Panc1 (cell line): ENCODE data around the gene FRMPD4.

Experiments used
- POLR2AphosphoS5 ChIP-seq: IDR thresholded peaks from 2 replicates; pipeline ENCODE4 v1.6.1; 2012; ENCODE audit warnings: mild to moderate bottlenecking, low read depth, low read length, moderate library complexity
- SIN3A ChIP-seq: IDR thresholded peaks from 2 replicates; pipeline ENCODE4 v1.6.1; 2012; ENCODE audit warnings: low read depth, mild to moderate bottlenecking, low read length, moderate library complexity, borderline replicate concordance; ENCODE audit not compliant: insufficient read depth
- TF ChIP-seq, protein P1 (sequence below): fragments of 450-650 bp; IDR thresholded peaks from 2 replicates; pipeline ENCODE4 v1.5.1; 2017; ENCODE audit warnings: mild to moderate bottlenecking

DNA sequence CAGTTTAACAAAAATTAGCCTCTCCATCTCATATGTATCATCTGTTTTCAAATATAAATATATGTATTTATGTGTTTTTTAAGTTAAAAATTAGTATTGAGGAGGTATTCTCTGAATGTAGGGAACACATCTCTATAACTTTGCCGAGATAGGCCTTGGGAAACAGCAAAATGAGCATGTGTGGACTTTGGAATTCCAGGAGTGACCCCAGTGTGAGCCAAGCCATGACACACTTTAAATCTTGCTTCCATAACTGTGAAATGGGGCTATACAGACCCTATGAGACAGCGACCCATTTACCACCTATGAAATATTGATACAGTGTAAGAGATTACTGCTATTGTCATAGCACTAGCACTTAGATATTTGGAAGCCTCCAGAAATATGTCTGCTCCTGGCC is 58.8 kb downstream of the FRMPD4 start:
- TF ChIP-seq, protein P1, sequence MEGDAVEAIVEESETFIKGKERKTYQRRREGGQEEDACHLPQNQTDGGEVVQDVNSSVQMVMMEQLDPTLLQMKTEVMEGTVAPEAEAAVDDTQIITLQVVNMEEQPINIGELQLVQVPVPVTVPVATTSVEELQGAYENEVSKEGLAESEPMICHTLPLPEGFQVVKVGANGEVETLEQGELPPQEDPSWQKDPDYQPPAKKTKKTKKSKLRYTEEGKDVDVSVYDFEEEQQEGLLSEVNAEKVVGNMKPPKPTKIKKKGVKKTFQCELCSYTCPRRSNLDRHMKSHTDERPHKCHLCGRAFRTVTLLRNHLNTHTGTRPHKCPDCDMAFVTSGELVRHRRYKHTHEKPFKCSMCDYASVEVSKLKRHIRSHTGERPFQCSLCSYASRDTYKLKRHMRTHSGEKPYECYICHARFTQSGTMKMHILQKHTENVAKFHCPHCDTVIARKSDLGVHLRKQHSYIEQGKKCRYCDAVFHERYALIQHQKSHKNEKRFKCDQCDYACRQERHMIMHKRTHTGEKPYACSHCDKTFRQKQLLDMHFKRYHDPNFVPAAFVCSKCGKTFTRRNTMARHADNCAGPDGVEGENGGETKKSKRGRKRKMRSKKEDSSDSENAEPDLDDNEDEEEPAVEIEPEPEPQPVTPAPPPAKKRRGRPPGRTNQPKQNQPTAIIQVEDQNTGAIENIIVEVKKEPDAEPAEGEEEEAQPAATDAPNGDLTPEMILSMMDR: no peak
- TF ChIP-seq POLR2AphosphoS5 (no peak), SIN3A (no peak)
